Peyer's patch (tissue), 4 donors: ENCODE data around the gene ZPBP. TPM values are rescaled to one million over a fixed set of nuclear protein-coding genes. Genes with fewer than 3 reads are reported as not detected.

ENCODE experiments used
- DNase-seq, 3 donors: peaks; one replicate each; pipeline ENCODE4 v3.0.0-alpha.2; 2017 to 2019
- H3K27ac ChIP-seq, 4 donors: fragments of 200-600 bp; sonication (generic); one replicate each; pipeline ENCODE4 v1.5.1; 2016 to 2019
- H3K27me3 ChIP-seq, 2 donors: fragments of 200-600 bp; sonication (generic); one replicate each; pipeline ENCODE4 v1.5.1; 2019
- H3K36me3 ChIP-seq, 3 donors: fragments of 200-600 bp; sonication (generic); one replicate each; pipeline ENCODE4 v1.5.1; 2016 to 2019
- H3K4me1 ChIP-seq, 4 donors: fragments of 200-600 bp; sonication (generic); one replicate each; pipeline ENCODE4 v1.5.1; 2016 to 2019
- H3K4me3 ChIP-seq, 4 donors: fragments of 200-600 bp; sonication (generic); 1 replicate in 3 of 4; 2 replicates in 1 of 4; pipeline ENCODE4 v1.5.1; 2016 to 2019; ENCODE audit warnings: mild to moderate bottlenecking in 1 of 4
- H3K9me3 ChIP-seq, 4 donors: fragments of 200-600 bp; sonication (generic); one replicate each; pipeline ENCODE4 v1.5.1; 2016 to 2019; ENCODE audit warnings: mild to moderate bottlenecking in 1 of 4
- CTCF ChIP-seq, 6 experiments: fragments of 450-650 bp in 4 of 6; fragments of 200-600 bp in 2 of 6; sonication (generic) in 1 of 6; IDR thresholded peaks; one replicate each; pipeline ENCODE4 v1.5.1; 2017 to 2019; ENCODE audit warnings: antibody characterized with exemption in 6 of 6, mild to moderate bottlenecking in 3 of 6, moderate library complexity in 1 of 6
- POLR2A ChIP-seq, 2 donors: fragments of 450-650 bp; IDR thresholded peaks; one replicate each; pipeline ENCODE4 v1.5.1; 2017; ENCODE audit warnings: antibody characterized with exemption in 2 of 2, mild to moderate bottlenecking in 2 of 2, moderate library complexity in 2 of 2
- total RNA-seq, 4 donors: library from RNA; depleted of rRNA; stranded (reverse); fragments of >200 nt; gene quantifications; one replicate each; pipeline ENCODE4 v1.1.0, GENCODE V29; 2016

ZPBP gene
- total RNA-seq, 4 donors from 2014 or later: not detected

GRCh38 chr7:49986191-49986590 is 106.9 kb downstream of the ZPBP start:
- no peak overlapping the region for H3K27ac ChIP-seq
- no peaks in the 10 kb centered on the region for H3K4me1 ChIP-seq
- TF ChIP-seq POLR2A (IDR thresholded peaks at IDR 0.05): no peak
- TF ChIP-seq CTCF (IDR thresholded peaks at IDR 0.05): no peak
- H3K36me3 ChIP-seq: no peaks in the 10 kb centered on the region
- no peak for DNase-seq
- H3K9me3 ChIP-seq: peaks cover 0 to 4% (median 0%) of the 10 kb centered on the region in 4 donors
- no peaks in the 10 kb centered on the region for H3K27me3 ChIP-seq
- no peak overlapping the region for H3K4me3 ChIP-seq

GRCh38 chr7:49980465-49980864 is 112.6 kb downstream of the ZPBP start:
- TF ChIP-seq POLR2A (IDR thresholded peaks at IDR 0.05) (no peak), CTCF (IDR thresholded peaks at IDR 0.05) (no peak)
- no peak overlapping the region for H3K4me3 ChIP-seq
- H3K27ac ChIP-seq: no peak overlapping the region
- H3K36me3 ChIP-seq: no peaks in the 10 kb centered on the region
- no peaks in the 10 kb centered on the region for H3K9me3 ChIP-seq
- no peaks in the 10 kb centered on the region for H3K4me1 ChIP-seq
- no peaks in the 10 kb centered on the region for H3K27me3 ChIP-seq
- DNase-seq: no peak

GRCh38 chr7:49976238-49976637 is 116.8 kb downstream of the ZPBP start:
- no peaks in the 10 kb centered on the region for H3K4me1 ChIP-seq
- H3K4me3 ChIP-seq: no peak overlapping the region
- no peaks in the 10 kb centered on the region for H3K36me3 ChIP-seq
- H3K27me3 ChIP-seq: no peaks in the 10 kb centered on the region
- no peaks in the 10 kb centered on the region for H3K9me3 ChIP-seq
- TF ChIP-seq POLR2A (IDR thresholded peaks at IDR 0.05): no peak
- TF ChIP-seq CTCF (IDR thresholded peaks at IDR 0.05): no peak
- H3K27ac ChIP-seq: no peak overlapping the region
- no peak for DNase-seq

- DNase-seq: no peak
- H3K27ac ChIP-seq: no peak overlapping the region
- H3K27me3 ChIP-seq: no peaks in the 10 kb centered on the region
- H3K36me3 ChIP-seq: no peaks in the 10 kb centered on the region
- no peak overlapping the region for H3K4me3 ChIP-seq
- H3K9me3 ChIP-seq: no peaks in the 10 kb centered on the region
- H3K4me1 ChIP-seq: no peaks in the 10 kb centered on the region
- TF ChIP-seq POLR2A (IDR thresholded peaks at IDR 0.05) (no peak), CTCF (IDR thresholded peaks at IDR 0.05) (no peak)
Observed at GRCh38 chr7:49974035-49974434, 119.0 kb downstream of the ZPBP start.

GRCh38 chr7:49937608-49938007 is 155.4 kb downstream of the ZPBP start:
- H3K4me1 ChIP-seq: no peaks in the 10 kb centered on the region
- no peak overlapping the region for H3K4me3 ChIP-seq
- peaks cover 0 to 3% (median 0%) of the 10 kb centered on the region in 4 donors for H3K9me3 ChIP-seq
- no peak for DNase-seq
- H3K27me3 ChIP-seq: no peaks in the 10 kb centered on the region
- no peaks in the 10 kb centered on the region for H3K36me3 ChIP-seq
- TF ChIP-seq CTCF (IDR thresholded peaks at IDR 0.05) (no peak), POLR2A (IDR thresholded peaks at IDR 0.05) (no peak)
- no peak overlapping the region for H3K27ac ChIP-seq

GRCh38 chr7:49931627-49932026 is 161.4 kb downstream of the ZPBP start:
- Histone ChIP-seq H3K4me1 (no peaks in the 10 kb centered on the region), H3K27me3 (no peaks in the 10 kb centered on the region), H3K27ac (no peak overlapping the region), H3K9me3 (peaks cover 0 to 7% (median 3%) of the 10 kb centered on the region in 4 donors), H3K36me3 (no peaks in the 10 kb centered on the region), H3K4me3 (no peak overlapping the region)
- DNase-seq: no peak
- TF ChIP-seq CTCF (IDR thresholded peaks at IDR 0.05) (no peak), POLR2A (IDR thresholded peaks at IDR 0.05) (no peak)
